Transverse colon (tissue), 4 donors: ENCODE measurements around the gene CAMTA1.

Source experiments
- EP300 ChIP-seq: sonication (generic); formaldehyde crosslinking; IDR thresholded peaks from one replicate; pipeline ENCODE4 v1.6.1; 2017; ENCODE audit warnings: antibody characterized with exemption, low read depth
- POLR2AphosphoS5 ChIP-seq, 3 donors: sonication (generic); formaldehyde crosslinking; IDR thresholded peaks; one replicate each; pipeline ENCODE4 v1.6.1; 2016; ENCODE audit warnings: antibody characterized with exemption in 3 of 3
- TF ChIP-seq, protein P1 (sequence below), 5 experiments: fragments of 200-600 bp in 3 of 5; fragments of 450-650 bp in 2 of 5; sonication (generic) in 3 of 5; IDR thresholded peaks; 1 replicate in 2 of 5; 2 replicates in 3 of 5; pipeline ENCODE4 v1.5.1; 2016 to 2017; ENCODE audit warnings: antibody characterized with exemption in 5 of 5, inconsistent platforms in 3 of 5, mild to moderate bottlenecking in 2 of 5, moderate library complexity in 1 of 5

DNA sequence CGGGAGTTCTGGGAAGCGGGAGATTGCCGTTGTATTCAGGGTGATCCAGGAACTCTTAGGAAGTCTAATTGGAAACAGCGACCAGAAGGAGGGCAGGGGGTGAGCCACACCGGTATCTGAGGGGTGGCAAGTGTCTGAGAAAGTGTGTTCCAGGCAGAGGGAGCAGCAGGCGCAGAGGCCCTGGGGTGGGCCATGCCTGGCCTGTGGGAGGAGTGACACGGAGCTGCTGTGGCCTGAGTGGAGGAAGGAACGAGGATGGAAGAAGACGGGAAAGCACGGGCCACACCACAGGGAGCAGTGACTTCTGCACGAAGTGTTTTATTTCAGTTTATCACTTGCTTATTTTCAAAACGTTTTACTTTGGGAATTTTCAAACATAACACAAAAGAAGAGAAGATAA, 1010.2 kb downstream of the CAMTA1 start:
- TF ChIP-seq, protein P1, sequence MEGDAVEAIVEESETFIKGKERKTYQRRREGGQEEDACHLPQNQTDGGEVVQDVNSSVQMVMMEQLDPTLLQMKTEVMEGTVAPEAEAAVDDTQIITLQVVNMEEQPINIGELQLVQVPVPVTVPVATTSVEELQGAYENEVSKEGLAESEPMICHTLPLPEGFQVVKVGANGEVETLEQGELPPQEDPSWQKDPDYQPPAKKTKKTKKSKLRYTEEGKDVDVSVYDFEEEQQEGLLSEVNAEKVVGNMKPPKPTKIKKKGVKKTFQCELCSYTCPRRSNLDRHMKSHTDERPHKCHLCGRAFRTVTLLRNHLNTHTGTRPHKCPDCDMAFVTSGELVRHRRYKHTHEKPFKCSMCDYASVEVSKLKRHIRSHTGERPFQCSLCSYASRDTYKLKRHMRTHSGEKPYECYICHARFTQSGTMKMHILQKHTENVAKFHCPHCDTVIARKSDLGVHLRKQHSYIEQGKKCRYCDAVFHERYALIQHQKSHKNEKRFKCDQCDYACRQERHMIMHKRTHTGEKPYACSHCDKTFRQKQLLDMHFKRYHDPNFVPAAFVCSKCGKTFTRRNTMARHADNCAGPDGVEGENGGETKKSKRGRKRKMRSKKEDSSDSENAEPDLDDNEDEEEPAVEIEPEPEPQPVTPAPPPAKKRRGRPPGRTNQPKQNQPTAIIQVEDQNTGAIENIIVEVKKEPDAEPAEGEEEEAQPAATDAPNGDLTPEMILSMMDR (IDR thresholded peaks at IDR 0.05), result no peak
- TF ChIP-seq POLR2AphosphoS5 (IDR thresholded peaks at IDR 0.05) (no peak), EP300 (no peak)
